ENCODE results near the gene DNAH17. TPM values are rescaled to one million over a fixed set of nuclear protein-coding genes. Genes with fewer than 3 reads are reported as not detected.

DNAH17 gene
- total and polyA plus RNA-seq, 2 of the 13 experiments (the other 11 are each of a cell fraction or from before 2014, with no cell fraction given) = 0.86 to 1.6 TPM

GRCh38 chr17:78512976-78513375 lies 64.2 kb downstream of the DNAH17 start:
- H3K4me1 ChIP-seq (ENCODE audit: insufficient read depth, low read length) = no peaks in the 10 kb centered on the region; the same call in 1 of the 2 replicates
- in situ Hi-C loops (cut with HindIII; ENCODE audit: extremely low pct_ligation_motif_present, low pct_unique_long_range_greater_than_20kb) (no loop called here), intact Hi-C loops (cut with micrococcal nuclease; ENCODE audit: unreplicated experiment) (no loop called here)
- H3K4me3 ChIP-seq (replicated peaks in 1 of 3; ENCODE audit: insufficient read depth in 1 of 3, low read depth in 2 of 3, low read length in 3 of 3) = no peak overlapping the region
- H3K9ac ChIP-seq (ENCODE audit: insufficient read depth, low read depth, low read length) = no peak overlapping the region
- H3K36me3 ChIP-seq (replicated peaks in 1 of 2; ENCODE audit: control insufficient read depth in 1 of 2, insufficient read depth in 2 of 2, low read length in 2 of 2) = no peaks in the 10 kb centered on the region
- DNase-seq (ENCODE audit: low spot score) (no peak), ATAC-seq (no peak), FAIRE-seq (no peak)
- no peak overlapping the region for H2AFZ ChIP-seq (ENCODE audit: low read length)
- no peak overlapping the region for H3K27ac ChIP-seq (ENCODE audit: extremely low read length, insufficient read depth, low read length)
- no peaks in the 10 kb centered on the region for H3K27me3 ChIP-seq (ENCODE audit: control insufficient read depth in 1 of 2, insufficient read depth in 2 of 2, low read length in 2 of 2)
- H4K20me1 ChIP-seq (ENCODE audit: insufficient read depth, low read length) = no peaks in the 10 kb centered on the region
- POLR2A ChIA-PET = no interaction called here
- 66% methylated on average over 4 of the region's 4 CpGs for whole genome bisulfite sequencing (ENCODE audit: low lambda C conversion rate)
- H3K9me3 ChIP-seq (ENCODE audit: low read length) = no peaks in the 10 kb centered on the region
- BruUV-seq (replicated peaks) = no TSS peak
- TF ChIP-seq SNRNP70 (IDR thresholded peaks at IDR 0.05; ENCODE audit: low read depth, low read length) (no peak), ZNF24 (IDR thresholded peaks at IDR 0.05) (no peak), MYNN (CRISPR knock-in tag; IDR thresholded peaks at IDR 0.05; ENCODE audit: low read depth) (no peak), SALL2 (CRISPR knock-in tag; IDR thresholded peaks at IDR 0.05) (no peak), MIER2 (CRISPR knock-in tag; IDR thresholded peaks at IDR 0.05) (no peak), SIN3A (IDR thresholded peaks at IDR 0.05; ENCODE audit: borderline replicate concordance, low read depth, low read length) (no peak), RBFOX2 (IDR thresholded peaks at IDR 0.05; ENCODE audit: low read depth, low read length) (no peak), ZNF615 (CRISPR knock-in tag; IDR thresholded peaks at IDR 0.05; ENCODE audit: borderline replicate concordance) (no peak), CEBPB (IDR thresholded peaks at IDR 0.05; ENCODE audit: borderline replicate concordance, low read depth, low read length) (no peak), ZNF704 (CRISPR knock-in tag; IDR thresholded peaks at IDR 0.05; ENCODE audit: borderline replicate concordance) (no peak), ETV5 (CRISPR knock-in tag; IDR thresholded peaks at IDR 0.05; ENCODE audit: borderline replicate concordance) (no peak)
- TF ChIP-seq, protein P1, sequence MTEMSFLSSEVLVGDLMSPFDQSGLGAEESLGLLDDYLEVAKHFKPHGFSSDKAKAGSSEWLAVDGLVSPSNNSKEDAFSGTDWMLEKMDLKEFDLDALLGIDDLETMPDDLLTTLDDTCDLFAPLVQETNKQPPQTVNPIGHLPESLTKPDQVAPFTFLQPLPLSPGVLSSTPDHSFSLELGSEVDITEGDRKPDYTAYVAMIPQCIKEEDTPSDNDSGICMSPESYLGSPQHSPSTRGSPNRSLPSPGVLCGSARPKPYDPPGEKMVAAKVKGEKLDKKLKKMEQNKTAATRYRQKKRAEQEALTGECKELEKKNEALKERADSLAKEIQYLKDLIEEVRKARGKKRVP (CRISPR knock-in tag; IDR thresholded peaks at IDR 0.05) = no peak
- TF ChIP-seq, protein P2, sequence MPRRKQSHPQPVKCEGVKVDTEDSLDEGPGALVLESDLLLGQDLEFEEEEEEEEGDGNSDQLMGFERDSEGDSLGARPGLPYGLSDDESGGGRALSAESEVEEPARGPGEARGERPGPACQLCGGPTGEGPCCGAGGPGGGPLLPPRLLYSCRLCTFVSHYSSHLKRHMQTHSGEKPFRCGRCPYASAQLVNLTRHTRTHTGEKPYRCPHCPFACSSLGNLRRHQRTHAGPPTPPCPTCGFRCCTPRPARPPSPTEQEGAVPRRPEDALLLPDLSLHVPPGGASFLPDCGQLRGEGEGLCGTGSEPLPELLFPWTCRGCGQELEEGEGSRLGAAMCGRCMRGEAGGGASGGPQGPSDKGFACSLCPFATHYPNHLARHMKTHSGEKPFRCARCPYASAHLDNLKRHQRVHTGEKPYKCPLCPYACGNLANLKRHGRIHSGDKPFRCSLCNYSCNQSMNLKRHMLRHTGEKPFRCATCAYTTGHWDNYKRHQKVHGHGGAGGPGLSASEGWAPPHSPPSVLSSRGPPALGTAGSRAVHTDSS (CRISPR knock-in tag; conservative IDR thresholded peaks at IDR 0.05) = no peak
- TF ChIP-seq, protein P3, sequence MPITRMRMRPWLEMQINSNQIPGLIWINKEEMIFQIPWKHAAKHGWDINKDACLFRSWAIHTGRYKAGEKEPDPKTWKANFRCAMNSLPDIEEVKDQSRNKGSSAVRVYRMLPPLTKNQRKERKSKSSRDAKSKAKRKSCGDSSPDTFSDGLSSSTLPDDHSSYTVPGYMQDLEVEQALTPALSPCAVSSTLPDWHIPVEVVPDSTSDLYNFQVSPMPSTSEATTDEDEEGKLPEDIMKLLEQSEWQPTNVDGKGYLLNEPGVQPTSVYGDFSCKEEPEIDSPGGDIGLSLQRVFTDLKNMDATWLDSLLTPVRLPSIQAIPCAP (CRISPR knock-in tag; IDR thresholded peaks at IDR 0.05; ENCODE audit: low read depth) = no peak
- TF ChIP-seq, protein P4, sequence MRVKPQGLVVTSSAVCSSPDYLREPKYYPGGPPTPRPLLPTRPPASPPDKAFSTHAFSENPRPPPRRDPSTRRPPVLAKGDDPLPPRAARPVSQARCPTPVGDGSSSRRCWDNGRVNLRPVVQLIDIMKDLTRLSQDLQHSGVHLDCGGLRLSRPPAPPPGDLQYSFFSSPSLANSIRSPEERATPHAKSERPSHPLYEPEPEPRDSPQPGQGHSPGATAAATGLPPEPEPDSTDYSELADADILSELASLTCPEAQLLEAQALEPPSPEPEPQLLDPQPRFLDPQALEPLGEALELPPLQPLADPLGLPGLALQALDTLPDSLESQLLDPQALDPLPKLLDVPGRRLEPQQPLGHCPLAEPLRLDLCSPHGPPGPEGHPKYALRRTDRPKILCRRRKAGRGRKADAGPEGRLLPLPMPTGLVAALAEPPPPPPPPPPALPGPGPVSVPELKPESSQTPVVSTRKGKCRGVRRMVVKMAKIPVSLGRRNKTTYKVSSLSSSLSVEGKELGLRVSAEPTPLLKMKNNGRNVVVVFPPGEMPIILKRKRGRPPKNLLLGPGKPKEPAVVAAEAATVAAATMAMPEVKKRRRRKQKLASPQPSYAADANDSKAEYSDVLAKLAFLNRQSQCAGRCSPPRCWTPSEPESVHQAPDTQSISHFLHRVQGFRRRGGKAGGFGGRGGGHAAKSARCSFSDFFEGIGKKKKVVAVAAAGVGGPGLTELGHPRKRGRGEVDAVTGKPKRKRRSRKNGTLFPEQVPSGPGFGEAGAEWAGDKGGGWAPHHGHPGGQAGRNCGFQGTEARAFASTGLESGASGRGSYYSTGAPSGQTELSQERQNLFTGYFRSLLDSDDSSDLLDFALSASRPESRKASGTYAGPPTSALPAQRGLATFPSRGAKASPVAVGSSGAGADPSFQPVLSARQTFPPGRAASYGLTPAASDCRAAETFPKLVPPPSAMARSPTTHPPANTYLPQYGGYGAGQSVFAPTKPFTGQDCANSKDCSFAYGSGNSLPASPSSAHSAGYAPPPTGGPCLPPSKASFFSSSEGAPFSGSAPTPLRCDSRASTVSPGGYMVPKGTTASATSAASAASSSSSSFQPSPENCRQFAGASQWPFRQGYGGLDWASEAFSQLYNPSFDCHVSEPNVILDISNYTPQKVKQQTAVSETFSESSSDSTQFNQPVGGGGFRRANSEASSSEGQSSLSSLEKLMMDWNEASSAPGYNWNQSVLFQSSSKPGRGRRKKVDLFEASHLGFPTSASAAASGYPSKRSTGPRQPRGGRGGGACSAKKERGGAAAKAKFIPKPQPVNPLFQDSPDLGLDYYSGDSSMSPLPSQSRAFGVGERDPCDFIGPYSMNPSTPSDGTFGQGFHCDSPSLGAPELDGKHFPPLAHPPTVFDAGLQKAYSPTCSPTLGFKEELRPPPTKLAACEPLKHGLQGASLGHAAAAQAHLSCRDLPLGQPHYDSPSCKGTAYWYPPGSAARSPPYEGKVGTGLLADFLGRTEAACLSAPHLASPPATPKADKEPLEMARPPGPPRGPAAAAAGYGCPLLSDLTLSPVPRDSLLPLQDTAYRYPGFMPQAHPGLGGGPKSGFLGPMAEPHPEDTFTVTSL (CRISPR knock-in tag; IDR thresholded peaks at IDR 0.05; ENCODE audit: borderline replicate concordance) = no peak
- no peaks in the 10 kb centered on the region for H3K79me2 ChIP-seq (ENCODE audit: insufficient read depth, low read length)
- CTCF ChIA-PET (ENCODE audit: low intra/inter-chr PET ratio, low total read pairs) = no interaction called here
- H3K4me2 ChIP-seq (ENCODE audit: low read depth, low read length) = no peak overlapping the region

All from HepG2 (cell line).